HG02973 (cell line): ENCODE results near the gene FBXO39.
"Not testable (repeated sequence)": the region's sequence is repeated elsewhere in the genome, so short reads cannot be mapped to it uniquely, and the experiment has no call there.

Experiments used
- ATAC-seq: cut with Tn5 transposase; IDR thresholded peaks from one replicate; pipeline ENCODE4 v1.9.1; 2021; ENCODE audit warnings: moderate library complexity; ENCODE audit not compliant: unreplicated experiment

The FBXO39 gene

GRCh38 chr17:6775871-6776405, at the start of gene FBXO39:
Gene FBXO39 (plus strand): TSS chr17:6776215. CDS start chr17:6779869, 3,654 bp downstream.
- ATAC-seq, result no peak

GRCh38 chr17:6729531-6729930, 46.5 kb upstream of the FBXO39 start:
- no peak for ATAC-seq

GRCh38 chr17:6746665-6747064, 29.4 kb upstream of the FBXO39 start:
- not testable (repeated sequence) for ATAC-seq

DNA sequence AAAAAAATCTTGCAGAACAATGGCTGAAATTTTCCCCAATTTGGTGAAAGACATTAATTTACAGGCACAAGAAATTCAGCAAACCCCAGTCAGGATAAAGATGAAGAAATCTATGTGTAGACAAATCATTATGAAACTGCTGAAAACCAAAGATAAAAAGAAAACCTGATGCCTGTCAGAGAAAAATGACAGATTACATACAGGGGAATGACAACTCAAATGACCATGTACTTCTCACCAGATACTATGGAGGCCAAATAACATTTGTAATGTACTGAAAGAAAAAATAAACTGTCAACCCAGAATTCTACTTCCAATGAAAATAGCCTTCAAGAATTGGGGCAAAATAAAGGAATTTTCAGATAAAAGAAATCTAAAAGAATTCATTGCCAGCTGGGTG, 27.4 kb upstream of the FBXO39 start:
- no peak for ATAC-seq

- ATAC-seq, result no peak
Measured at GRCh38 chr17:6749519-6749918, 26.5 kb upstream of the FBXO39 start.

DNA sequence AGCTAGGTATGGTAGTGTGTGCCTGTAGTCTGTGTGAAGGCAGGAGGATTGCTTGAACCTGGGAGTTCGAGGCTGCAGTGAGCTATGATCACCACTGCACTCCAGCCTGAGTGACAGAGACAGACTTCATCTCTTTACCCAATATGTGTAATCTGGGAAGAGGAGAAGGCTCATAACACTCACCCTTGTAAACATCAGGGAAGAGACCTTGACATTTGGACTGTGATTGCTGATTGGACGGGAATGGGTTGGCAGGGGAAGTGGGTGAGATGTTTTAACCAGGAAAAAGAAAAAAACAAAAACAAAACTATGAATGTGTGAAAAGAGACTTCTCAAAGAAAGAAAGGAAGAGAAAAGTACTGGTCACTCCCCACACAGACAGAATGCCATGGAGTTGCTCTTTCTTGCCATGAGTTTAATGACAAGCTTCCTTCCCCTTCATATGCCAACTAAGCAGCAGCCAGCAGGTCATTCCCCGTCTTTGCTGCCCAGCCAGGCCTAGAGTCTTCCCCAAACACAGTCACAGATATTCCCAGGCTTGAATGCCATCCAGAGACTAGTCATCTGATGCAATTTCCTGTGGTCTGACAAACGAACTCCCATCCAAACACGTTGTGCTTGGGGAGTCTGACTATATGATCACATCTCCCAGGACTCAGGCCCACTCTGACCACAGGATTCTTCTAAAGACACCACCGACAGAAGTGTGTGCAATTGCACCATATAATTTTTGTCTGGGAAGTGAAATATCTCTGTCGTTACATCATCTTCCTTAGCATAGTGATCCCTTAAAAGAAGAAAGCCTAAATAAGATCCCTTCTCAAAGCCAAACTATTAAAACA, 23.7 kb upstream of the FBXO39 start:
- no peak for ATAC-seq

GRCh38 chr17:6753006-6753445, 23.0 kb upstream of the FBXO39 start:
- no peak for ATAC-seq

DNA sequence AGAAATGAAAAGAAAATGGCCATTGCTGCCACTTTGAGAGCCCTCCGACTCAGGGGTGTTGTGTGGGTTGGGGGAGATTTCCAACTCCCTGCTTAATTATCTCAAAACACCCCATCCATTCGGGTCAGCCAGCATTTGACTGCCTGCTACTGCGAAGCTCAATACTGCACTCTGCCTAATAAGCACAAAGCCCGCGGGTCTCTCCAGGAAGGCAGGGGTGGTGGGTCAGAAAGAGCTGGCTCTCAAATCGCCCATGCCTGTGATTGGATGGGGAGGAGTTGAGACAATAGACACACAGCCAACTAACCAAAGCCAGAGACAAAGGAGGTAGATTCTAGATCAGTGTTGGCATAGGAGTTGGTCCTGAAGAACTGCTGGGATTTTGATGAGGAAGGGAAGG, 22.5 kb upstream of the FBXO39 start:
- ATAC-seq, result no peak

GRCh38 chr17:6755281-6755680, 20.7 kb upstream of the FBXO39 start:
- ATAC-seq, result no peak

- ATAC-seq, result no peak
Measured at GRCh38 chr17:6755731-6756184, 20.3 kb upstream of the FBXO39 start, which contains the start of gene XAF1. Gene XAF1 (plus strand): TSS chr17:6756046. CDS start chr17:6756079, 33 bp downstream.

DNA sequence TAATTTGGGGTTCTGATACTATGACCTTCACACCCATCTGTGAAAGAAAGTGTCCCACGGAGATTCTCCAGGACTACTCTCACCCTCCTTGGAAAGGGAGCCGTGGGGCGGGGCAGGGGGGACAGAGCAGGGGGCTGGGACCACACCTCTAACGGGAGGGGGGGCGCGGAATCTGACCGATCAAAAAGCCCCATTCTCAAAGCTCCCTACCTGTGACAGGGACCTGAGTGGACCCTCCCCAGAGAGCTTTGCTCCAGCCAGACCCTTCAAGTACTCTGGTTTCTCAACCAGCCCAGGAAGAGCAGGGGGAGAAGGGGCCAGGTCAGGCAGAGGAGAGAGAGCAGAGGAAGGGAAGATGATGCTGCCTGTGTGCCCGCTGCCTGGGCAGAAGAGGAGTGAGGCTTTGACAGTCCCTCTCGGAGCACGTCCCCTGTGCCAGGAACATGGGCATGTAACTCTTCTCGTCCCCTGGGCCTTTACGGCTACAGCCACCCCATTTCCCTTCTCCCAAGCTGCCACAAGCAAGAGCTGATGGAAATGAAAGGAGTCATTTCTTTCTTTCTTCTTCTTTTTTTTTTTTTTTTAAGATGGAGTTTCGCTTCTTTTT, 19.5 kb upstream of the FBXO39 start:
- ATAC-seq, result no peak

DNA sequence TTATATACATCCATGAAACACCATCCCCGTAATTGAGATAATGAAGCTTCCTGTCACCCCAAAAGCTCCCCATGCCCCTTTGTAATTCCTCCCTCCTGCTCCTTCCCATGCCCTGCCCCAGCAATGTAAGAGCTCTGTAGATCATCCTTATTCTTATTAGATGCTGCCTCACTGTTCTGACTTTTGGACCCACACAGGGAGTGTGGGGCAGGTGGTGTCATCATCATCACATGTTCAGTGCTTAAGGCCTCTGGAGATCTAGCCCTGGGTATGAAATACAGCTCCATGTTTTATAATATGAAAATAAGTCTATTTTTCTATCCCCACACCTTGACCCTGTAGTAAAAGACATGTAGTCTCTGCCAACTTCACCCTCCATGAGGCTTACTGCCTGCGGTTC, 18.3 kb upstream of the FBXO39 start:
- ATAC-seq, result no peak

GRCh38 chr17:6761779-6762178, 14.2 kb upstream of the FBXO39 start:
- no peak for ATAC-seq

DNA sequence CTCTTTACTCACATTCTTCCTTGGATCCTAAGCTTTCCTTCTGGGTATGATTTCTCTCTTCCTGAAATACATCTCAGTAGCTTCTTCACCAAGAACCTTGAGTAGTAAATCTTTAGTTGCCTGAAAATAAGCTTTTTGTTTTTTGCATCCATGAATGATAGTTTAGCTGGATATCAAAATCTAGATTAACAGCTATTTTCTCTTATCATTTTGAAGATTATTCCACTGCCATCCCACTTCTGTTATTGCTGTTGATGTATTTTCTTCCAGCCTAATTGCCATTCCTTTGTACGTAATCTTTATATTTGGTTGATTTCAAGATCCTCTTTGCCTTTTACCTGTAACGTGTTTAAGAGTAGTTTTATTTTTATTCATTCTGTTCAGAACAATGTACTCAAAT, 7.6 kb upstream of the FBXO39 start:
- ATAC-seq, result no peak

DNA sequence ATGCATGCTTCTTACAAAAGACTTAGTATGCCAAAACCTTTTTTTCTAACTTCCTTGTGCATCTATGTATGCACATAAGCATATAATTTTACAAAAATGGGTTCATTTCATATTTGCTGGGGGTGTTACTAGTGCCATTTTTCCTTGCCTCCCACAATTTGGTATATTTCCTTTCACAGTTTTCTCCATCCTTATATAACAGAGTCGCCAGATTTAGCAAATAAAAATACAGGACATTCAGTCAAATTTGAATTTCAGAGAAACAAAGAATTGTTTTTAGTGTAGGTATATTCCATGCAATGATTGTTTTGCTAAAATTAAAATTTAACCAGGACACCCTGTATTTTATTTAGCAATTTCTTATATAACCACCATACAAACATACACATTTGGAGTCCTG, 4.0 kb upstream of the FBXO39 start:
- no peak for ATAC-seq

DNA sequence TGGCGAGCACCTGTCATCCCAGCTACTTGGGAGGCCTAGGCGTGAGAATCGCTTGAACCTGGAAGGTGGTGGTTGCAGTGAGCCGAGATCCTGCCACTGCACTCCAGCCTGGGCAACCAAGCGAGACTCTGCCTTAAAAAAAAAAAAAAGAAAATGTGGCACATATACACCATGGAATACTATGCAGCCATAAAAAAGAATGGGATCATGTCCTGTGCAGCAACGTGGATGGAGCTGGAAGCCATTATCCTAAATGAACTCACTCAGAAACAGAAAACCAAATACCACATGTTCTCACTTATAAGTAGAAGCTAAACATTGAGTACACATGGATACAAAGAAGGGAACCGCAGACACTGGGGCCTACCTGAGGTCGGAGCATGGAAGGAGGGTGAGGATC, 1.1 kb upstream of the FBXO39 start:
- not testable (repeated sequence) for ATAC-seq

GRCh38 chr17:6779411-6779810, 3.4 kb downstream of the FBXO39 start:
- ATAC-seq, result no peak

DNA sequence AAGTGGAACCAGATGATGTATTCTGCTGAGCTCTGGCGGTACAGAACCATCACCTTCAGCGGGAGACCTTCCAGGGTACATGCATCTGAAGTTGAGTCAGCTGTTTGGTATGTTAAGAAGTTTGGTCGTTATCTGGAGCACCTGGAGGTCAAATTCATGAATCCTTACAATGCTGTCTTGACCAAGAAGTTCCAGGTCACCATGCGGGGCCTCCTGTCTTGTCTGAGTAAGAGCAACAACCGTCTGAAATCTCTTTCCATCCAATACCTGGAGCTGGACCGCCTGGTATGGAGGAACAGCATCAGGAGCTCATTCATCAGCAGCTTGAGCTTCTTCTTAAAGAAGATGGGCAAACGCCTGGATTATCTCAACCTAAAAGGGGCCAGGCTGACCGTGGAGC, 4.0 kb downstream of the FBXO39 start:
- ATAC-seq, result no peak

DNA sequence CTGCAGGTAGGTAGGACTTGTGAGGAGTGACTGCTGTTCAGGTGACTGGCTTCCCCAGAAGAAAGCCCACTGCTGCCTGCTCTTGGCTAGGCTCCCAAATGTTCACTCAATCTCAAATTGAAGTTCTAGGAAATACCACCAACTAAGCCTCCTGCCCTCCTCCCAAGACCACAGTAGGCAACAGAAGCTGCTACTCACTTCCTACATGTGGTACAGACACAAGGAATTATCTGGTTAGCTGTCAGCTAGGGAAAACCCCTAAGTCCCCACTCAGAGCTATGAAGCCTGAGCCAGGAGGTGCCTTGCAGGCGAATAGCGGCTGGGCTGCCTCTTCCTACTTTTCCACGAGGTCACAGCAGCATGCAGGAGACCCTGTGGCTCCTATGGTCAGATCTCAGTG, 4.9 kb downstream of the FBXO39 start:
- ATAC-seq, result no peak

GRCh38 chr17:6782244-6782643, 6.2 kb downstream of the FBXO39 start:
- ATAC-seq, result no peak

DNA sequence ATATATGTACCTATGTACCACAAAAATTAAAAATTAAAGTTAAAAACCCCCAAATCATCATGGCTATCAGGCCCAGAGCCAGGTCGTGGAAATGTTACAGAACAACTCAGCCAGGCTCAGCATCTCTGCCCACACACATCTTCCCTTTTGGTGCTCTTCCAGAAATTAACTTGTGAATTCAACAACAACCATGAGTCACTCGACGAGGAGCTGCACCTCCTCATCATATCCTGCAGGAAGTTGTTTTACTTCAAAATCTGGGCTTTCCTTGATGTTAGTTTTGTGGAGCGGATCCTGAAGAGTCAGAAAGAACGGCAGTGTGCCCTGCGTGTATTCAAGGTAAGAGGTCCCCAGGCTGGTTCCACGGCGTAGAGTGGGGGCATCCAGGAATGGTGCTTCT, 10.6 kb downstream of the FBXO39 start:
- ATAC-seq, result no peak

- ATAC-seq, result no peak
Measured at GRCh38 chr17:6787081-6787693, 11.2 kb downstream of the FBXO39 start.
